Activated T-helper 2 cell treated with anti-CD3 and anti-CD28 coated beads, Interferon-gamma antibody, Interleukin-2, Interleukin-4, amounts not matched to agents 10 μg/mL and 5 μg/mL and 100 μg/mL, durations not matched to agents 14 hours and 24 hours and 36 hours (primary cell): ENCODE data around the gene CHAT. TPM values are rescaled to one million over a fixed set of nuclear protein-coding genes. Genes with fewer than 3 reads are reported as not detected.

Source experiments
- DNase-seq: peaks from one replicate; pipeline ENCODE4 v3.0.0; 2021; ENCODE audit warnings: low spot score
- H3K27ac Mint-ChIP-seq: one replicate; pipeline ENCODE4 v1.8.0; 2021; ENCODE audit warnings: mixed read lengths
- H3K27me3 Mint-ChIP-seq: one replicate; pipeline ENCODE4 v1.8.0; 2021; ENCODE audit warnings: low read depth, mixed read lengths
- H3K36me3 Mint-ChIP-seq: one replicate; pipeline ENCODE4 v1.8.0; 2021; ENCODE audit warnings: low read depth, mixed read lengths
- H3K4me1 Mint-ChIP-seq: one replicate; pipeline ENCODE4 v1.8.0; 2021; ENCODE audit warnings: low read depth, mixed read lengths
- H3K4me3 Mint-ChIP-seq: one replicate; pipeline ENCODE4 v1.8.0; 2021; ENCODE audit warnings: low read depth, mild to moderate bottlenecking, moderate library complexity, mixed read lengths
- H3K9me3 Mint-ChIP-seq: one replicate; pipeline ENCODE4 v1.8.0; 2021; ENCODE audit warnings: mixed read lengths
- intact Hi-C: fragments of 100-400 bp; cut with micrococcal nuclease; formaldehyde crosslinking; loops from one replicate; pipeline ENCODE4 v1.15.1; 2023
- total RNA-seq: library from RNA; stranded (reverse); gene quantifications from 2 replicates; pipeline ENCODE4 v1.2.3, GENCODE V29; 2022

The CHAT gene
- total RNA-seq, 1 donor from 2014 or later = 2.2 TPM

DNA sequence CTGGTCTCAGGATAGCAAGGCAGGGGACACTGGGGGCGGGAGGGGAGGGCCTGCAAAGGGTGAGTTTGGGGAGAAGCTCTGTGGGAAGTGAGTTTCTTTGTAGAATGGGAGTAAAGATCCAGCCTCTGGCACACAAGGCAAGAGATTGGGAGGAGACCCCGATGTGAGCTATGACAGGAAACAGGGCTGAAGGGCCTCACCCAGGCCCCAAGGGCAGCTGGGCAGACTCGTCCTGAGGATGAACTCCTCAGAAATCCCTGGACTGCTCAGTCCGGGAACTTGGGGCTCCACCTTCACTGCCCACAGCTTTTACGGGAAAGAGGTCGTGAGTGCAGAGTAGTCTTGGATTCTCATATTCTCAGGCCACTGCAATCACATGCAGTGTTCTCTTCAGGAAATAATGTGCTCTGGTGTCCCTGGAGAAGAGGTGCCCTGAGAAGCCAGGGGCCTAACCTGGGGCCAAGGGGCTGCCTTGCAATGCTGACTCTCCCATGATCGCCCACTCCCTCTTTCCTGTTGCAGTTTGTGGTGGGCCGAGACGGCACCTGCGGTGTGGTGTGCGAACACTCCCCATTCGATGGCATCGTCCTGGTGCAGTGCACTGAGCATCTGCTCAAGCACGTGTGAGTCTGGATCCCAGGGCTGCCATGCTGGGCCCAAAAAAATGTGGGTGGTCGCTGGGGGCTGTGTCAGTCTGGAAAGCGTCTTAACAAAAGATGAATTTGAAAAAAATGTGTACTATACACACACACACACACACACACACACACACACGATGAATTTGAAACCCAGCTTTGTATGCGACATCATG is 34.4 kb downstream of the CHAT start:
- intact Hi-C loops = no loop called here
- no peak for DNase-seq
- H3K4me1 Mint-ChIP-seq = peaks cover 21% of the 10 kb centered on the region
- H3K4me3 Mint-ChIP-seq = no peak overlapping the region
- peaks cover 5% of the 10 kb centered on the region for H3K27me3 Mint-ChIP-seq
- no peaks in the 10 kb centered on the region for H3K9me3 Mint-ChIP-seq
- H3K27ac Mint-ChIP-seq = no peak overlapping the region
- H3K36me3 Mint-ChIP-seq = no peaks in the 10 kb centered on the region

DNA sequence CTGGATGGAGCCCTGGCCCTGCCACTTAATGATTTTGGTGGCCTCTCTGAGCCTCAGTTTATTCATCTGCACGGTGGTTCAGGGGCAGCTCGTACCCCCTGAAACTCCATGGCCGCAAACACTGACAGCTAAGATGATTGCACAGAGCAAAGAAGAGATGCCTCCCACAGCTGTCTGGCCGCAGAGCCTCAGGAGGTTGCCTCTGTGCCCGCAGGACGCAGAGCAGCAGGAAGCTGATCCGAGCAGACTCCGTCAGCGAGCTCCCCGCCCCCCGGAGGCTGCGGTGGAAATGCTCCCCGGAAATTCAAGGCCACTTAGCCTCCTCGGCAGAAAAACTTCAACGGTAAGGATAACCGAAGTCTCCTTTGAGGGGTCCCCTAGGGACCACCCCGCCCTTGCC is 35.5 kb downstream of the CHAT start:
- peak; percentile 50 for DNase-seq
- Mint-ChIP-seq H3K27me3 (peaks cover 5% of the 10 kb centered on the region), H3K9me3 (no peaks in the 10 kb centered on the region), H3K36me3 (no peaks in the 10 kb centered on the region), H3K27ac (no peak overlapping the region), H3K4me3 (peak overlapping the region; percentile 15), H3K4me1 (peaks cover 21% of the 10 kb centered on the region)
- intact Hi-C loops = no loop called here

DNA sequence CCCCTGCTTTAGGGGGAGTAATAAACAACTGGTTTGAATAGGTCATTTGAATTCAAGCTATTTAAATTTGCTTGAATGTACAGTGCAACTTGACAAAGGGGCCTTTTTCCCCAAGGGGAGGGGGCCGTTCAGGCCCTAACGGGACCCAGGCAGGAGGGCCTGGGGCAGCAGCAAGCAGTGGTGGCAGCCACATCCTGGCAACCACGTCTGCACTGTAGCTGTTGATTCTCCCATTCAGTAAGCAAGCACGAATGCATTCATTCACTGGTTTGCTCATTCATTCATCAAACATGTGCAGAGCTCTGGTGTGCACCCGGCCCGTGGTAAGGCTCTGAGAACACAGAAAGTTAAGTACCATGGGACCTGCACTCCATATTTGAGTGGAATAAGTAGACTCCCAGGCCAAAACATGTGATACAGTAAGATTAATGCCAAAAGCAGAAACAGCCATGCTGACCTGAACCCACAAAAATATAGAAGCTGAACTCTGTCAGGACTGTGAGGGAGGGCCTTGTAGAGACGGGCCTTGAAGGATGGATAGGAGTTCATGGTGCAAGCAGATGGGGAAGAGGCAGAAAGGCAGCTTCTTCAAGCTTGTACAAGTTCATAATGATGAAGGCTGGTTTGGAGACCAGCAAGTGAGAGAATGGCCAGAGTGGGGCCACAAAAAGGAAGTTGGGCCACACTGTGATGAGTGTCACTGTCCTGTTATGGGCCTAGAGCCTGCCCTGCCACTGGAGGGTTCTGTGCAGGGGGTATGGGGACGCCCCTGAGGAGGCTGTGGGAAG is 36.3 kb downstream of the CHAT start:
- intact Hi-C loops = no loop called here
- peak; percentile 8 for DNase-seq
- peaks cover 21% of the 10 kb centered on the region for H3K4me1 Mint-ChIP-seq
- H3K9me3 Mint-ChIP-seq = no peaks in the 10 kb centered on the region
- no peaks in the 10 kb centered on the region for H3K36me3 Mint-ChIP-seq
- no peak overlapping the region for H3K4me3 Mint-ChIP-seq
- peaks cover 5% of the 10 kb centered on the region for H3K27me3 Mint-ChIP-seq
- H3K27ac Mint-ChIP-seq = no peak overlapping the region

DNA sequence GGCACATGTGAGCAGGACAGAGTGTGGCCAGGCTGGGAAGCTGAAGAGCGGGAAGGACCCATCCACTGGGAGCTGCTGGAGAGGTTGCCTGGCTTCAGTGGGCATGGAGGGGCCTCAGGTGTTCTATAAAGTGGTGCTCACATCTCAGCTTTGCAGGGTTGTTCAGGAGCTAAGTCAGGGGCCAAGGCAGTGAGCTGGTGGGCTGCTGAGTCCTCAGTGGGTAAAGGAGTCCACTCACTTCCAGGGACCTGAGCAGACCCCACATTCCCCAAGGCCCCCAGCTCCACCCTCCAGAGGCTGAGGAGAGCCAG is 36.8 kb downstream of the CHAT start:
- H3K27ac Mint-ChIP-seq = no peak overlapping the region
- peaks cover 21% of the 10 kb centered on the region for H3K4me1 Mint-ChIP-seq
- peaks cover 5% of the 10 kb centered on the region for H3K27me3 Mint-ChIP-seq
- DNase-seq = no peak
- H3K36me3 Mint-ChIP-seq = no peaks in the 10 kb centered on the region
- intact Hi-C loops = no loop called here
- H3K9me3 Mint-ChIP-seq = no peaks in the 10 kb centered on the region
- H3K4me3 Mint-ChIP-seq = no peak overlapping the region

DNA sequence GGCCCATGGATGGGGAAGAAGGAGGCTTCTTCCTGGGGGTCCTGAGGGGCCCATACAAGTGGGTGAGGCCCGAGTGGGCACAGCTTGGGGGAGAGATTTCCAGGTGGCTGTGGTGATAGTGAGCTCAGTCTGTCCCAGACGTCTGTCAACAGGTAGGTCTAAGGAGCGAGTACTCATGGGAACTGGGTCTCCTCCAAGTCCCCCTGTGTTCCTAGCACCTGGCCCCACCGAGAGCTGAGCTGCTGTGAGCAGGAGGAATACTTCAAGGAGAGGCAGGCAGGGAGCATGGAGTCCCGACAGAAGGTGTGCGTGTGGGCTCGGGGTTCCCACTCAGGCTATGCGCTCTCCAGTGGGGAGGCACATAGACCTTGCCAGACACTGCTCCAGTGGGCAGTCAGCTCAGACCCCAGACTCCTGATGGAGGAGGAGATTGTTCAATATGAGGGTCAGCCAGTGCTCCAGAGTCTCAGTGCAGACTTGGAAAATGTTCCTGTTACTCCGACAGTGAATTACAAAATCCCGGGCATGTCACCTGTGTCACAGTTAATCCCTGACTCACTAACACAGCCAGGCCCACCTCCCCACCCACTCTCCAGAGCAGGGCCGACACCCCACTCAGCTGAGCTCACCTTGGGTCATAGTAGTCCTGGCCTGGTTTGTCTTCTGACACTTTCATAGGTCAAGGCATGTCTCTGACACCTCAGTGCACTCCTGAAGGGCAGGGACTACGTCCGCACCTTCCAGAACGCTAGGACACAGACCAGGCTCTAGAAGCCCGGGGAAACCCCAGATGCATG is 37.4 kb downstream of the CHAT start:
- H3K9me3 Mint-ChIP-seq = no peaks in the 10 kb centered on the region
- peaks cover 5% of the 10 kb centered on the region for H3K27me3 Mint-ChIP-seq
- H3K27ac Mint-ChIP-seq = no peak overlapping the region
- no peaks in the 10 kb centered on the region for H3K36me3 Mint-ChIP-seq
- DNase-seq = peak; percentile 5
- H3K4me3 Mint-ChIP-seq = no peak overlapping the region
- peaks cover 21% of the 10 kb centered on the region for H3K4me1 Mint-ChIP-seq
- intact Hi-C loops = no loop called here

DNA sequence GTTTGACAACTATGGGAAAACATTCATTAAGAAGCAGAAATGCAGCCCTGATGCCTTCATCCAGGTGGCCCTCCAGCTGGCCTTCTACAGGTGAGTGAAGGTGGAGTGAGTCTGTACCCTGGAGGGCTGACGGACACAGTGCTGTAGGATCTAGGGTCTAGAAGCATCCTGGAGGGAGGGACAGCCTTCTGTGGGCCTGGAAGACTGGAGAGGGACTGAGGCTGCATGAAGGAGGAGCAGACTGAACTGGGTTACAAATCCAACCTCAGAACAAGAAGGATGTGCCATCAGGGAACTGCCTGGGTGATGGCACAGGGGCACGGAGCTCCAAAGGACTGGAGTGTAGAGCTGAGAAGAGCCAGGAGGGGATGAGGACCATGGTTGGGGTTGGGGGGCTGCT is 38.1 kb downstream of the CHAT start:
- intact Hi-C loops = no loop called here

DNA sequence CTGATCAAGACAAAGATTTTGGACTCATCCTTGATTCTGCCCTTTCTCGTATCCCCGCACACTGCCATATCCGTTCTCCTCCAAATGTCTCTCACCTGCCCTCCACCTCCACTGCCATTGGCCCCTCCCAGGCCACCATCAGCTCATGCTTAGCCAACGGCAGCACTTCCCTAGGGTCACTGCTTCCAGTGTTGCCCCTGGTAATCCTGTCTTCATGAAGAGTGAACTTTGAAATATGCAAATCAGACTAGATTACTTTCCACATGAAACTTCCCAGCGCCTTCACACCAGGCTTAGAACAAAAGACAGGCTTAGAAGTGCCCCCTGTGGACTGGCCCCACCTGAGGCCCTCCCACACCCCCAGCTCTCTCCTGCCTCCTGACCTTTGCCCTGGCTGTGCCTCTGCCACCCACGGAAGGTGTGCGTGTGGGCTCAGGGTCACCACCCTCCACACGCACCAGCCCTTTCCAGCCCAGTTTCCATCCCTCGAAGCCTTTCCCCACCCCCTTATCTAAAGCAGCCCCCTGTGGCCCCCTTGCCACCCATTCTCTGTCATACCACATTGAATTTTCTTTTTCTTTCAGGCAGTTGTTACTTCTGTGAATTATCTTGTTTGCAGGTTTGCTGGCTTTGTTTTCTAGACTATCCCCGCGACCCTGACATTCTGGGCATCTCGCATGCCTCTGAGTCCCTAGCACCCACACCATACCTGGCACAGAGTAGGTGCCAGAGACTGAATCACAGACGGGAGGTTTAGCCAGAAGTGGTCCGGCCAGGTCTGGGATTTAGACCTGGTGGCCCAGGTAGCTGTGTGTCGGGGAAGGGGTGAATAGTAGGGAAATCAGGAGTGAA is 38.8 kb downstream of the CHAT start:
- H3K4me1 Mint-ChIP-seq = peaks cover 21% of the 10 kb centered on the region
- peaks cover 5% of the 10 kb centered on the region for H3K27me3 Mint-ChIP-seq
- no peaks in the 10 kb centered on the region for H3K9me3 Mint-ChIP-seq
- H3K36me3 Mint-ChIP-seq = no peaks in the 10 kb centered on the region
- intact Hi-C loops = no loop called here
- no peak overlapping the region for H3K4me3 Mint-ChIP-seq
- DNase-seq = no peak
- no peak overlapping the region for H3K27ac Mint-ChIP-seq

More for the DNA sequence above, 38.1 kb downstream of the CHAT start:
- no peak for DNase-seq
- H3K27ac Mint-ChIP-seq = no peak overlapping the region
- H3K4me1 Mint-ChIP-seq = peaks cover 21% of the 10 kb centered on the region
- H3K27me3 Mint-ChIP-seq = peaks cover 5% of the 10 kb centered on the region
- no peak overlapping the region for H3K4me3 Mint-ChIP-seq
- no peaks in the 10 kb centered on the region for H3K36me3 Mint-ChIP-seq
- H3K9me3 Mint-ChIP-seq = no peaks in the 10 kb centered on the region

DNA sequence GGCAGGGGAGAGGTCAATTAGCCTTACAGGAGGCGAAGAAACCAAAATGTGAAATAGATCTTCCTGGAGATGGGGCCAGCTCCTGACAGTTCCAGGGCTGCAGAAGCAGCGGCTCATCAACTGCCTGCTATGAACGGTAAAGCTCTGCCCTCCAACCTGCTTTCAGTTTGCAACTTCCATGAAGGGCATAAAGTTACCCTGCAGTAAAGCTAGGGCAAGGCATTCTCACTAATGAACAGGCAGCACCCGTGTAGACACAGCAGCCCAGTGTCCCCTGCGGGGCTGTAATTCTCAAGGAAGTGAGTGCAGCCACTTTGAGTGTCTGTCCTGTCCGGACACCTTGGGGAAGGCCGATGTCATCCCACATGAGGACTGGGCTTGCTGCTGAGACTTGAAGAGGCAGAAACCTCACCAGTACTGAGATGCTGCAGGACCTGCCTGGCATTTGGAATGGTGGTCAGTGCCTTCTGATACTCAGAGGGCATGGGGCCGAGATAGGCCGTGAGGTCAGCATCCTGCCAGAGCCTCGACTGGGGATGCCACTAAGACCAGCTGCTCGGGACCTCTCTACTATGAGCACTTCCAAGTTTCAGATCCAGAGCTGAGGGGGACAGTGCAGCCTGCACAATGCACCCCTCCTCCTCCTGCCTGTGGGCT is 39.6 kb downstream of the CHAT start:
- intact Hi-C loops = no loop called here
- DNase-seq = no peak

DNA sequence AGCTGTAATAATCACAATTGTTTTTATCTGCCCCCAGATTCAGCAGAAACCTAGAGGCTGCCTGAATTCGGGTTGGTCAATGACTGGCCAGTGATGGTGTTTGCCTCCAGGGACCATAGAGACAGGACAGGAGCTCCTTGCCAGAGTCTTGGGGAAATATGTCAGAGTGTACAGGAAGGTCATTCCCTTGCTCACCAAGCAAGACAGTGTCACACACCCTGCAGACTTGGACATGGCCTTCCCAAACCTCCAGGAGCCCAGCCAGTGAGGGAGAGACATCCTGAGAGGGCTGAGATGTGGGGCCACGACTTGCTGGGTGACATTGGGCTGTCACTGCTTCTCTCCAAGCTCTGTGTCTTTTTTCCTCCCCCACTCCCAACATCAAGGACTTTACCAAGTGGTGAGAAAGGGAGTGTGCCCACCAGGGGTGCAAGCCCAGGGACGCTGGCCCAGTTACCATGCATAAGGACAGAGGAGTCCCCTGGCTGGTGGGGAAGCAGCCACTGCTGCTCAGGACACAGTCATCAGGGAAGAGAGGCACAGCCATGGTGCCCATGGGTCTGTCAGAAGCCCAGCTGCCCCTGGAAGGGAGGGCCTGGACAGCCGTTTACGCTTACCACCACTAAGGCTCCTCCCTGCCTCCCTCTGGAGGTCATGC is 40.3 kb downstream of the CHAT start:
- Mint-ChIP-seq H3K9me3 (peaks cover 7% of the 10 kb centered on the region), H3K4me1 (peaks cover 12% of the 10 kb centered on the region), H3K27ac (no peak overlapping the region), H3K27me3 (peaks cover 4% of the 10 kb centered on the region), H3K36me3 (no peaks in the 10 kb centered on the region), H3K4me3 (no peak overlapping the region)
- DNase-seq = no peak
- intact Hi-C loops = no loop called here

More for the DNA sequence above, 39.6 kb downstream of the CHAT start:
- H3K4me3 Mint-ChIP-seq = no peak overlapping the region
- peaks cover 4% of the 10 kb centered on the region for H3K27me3 Mint-ChIP-seq
- H3K4me1 Mint-ChIP-seq = peaks cover 19% of the 10 kb centered on the region
- no peaks in the 10 kb centered on the region for H3K9me3 Mint-ChIP-seq
- H3K27ac Mint-ChIP-seq = no peak overlapping the region
- no peaks in the 10 kb centered on the region for H3K36me3 Mint-ChIP-seq

DNA sequence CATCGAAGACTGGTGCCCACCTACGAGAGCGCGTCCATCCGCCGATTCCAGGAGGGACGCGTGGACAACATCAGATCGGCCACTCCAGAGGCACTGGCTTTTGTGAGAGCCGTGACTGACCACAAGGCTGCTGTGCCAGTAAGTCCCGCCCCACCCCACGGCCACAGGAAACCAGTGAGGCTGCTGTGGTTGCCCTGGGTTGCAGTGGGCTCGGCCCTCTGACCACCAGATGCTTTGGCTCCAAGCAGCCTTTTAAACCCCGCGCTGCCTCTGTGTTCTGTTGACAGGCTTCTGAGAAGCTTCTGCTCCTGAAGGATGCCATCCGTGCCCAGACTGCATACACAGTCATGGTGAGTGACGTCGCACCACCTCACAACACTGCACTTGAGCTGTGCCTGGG is 41.3 kb downstream of the CHAT start:
- Mint-ChIP-seq H3K36me3 (no peaks in the 10 kb centered on the region), H3K4me1 (peaks cover 3% of the 10 kb centered on the region)

DNA sequence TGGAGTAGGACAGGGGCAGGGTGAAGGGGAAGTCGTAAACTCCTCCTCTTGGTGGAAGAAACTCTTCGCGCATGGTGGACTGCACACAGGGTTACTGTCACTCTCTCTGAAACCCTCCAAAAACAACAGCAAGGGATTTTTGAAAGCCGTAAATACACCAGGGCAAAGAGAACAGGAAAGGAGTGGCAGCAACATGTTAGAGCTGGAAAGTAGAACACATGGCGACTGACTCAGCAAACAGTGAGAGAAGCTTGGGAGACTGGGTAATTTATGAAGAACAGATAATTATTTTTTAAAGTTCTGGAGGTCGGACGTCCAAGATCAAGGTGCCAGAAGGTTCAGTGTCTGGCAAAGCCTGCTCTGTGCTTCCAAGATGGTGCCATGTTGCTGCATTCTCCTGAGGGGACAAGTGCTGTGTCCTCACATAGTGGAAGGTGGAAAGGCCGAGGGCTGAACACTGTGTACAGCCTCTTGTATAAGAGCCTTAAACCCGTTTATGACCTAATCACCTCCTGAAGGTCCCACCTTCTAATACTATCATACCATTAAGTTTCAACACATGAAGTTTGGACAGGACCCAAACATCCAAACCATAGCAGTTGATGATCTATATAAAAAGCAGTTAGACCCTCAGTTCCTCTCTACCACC is 43.1 kb downstream of the CHAT start:
- intact Hi-C loops = no loop called here
- peaks cover 14% of the 10 kb centered on the region for H3K9me3 Mint-ChIP-seq
- no peaks in the 10 kb centered on the region for H3K36me3 Mint-ChIP-seq

More for the DNA sequence above, 41.3 kb downstream of the CHAT start:
- H3K27ac Mint-ChIP-seq = no peak overlapping the region
- no peak for DNase-seq
- H3K4me3 Mint-ChIP-seq = no peak overlapping the region
- peaks cover 4% of the 10 kb centered on the region for H3K27me3 Mint-ChIP-seq
- H3K9me3 Mint-ChIP-seq = peaks cover 14% of the 10 kb centered on the region
- intact Hi-C loops = no loop called here

More for the DNA sequence above, 43.1 kb downstream of the CHAT start:
- no peak for DNase-seq
- Mint-ChIP-seq H3K4me1 (no peaks in the 10 kb centered on the region), H3K27ac (no peak overlapping the region), H3K27me3 (no peaks in the 10 kb centered on the region), H3K4me3 (no peak overlapping the region)
